ENCODE results near the gene CRHR1. TPM values are rescaled to one million over a fixed set of nuclear protein-coding genes. Genes with fewer than 3 reads are reported as not detected.

CRHR1 gene
- total RNA-seq, 1 experiment from 2014 or later, result not detected

GRCh38 chr17:45828582-45829133 is 44.5 kb downstream of the CRHR1 start:
- CTCF ChIA-PET, result no interaction called here
- BruUV-seq (replicated peaks), result no TSS peak

GRCh38 chr17:45833920-45834319 is 49.8 kb downstream of the CRHR1 start:
- no peak overlapping the region for H3K27ac ChIP-seq (ENCODE audit: low read length)
- ChIA-PET CTCF (no interaction called here), POLR2A (ENCODE audit: unreplicated experiment) (no interaction called here)
- H4K20me1 ChIP-seq (ENCODE audit: low read length), result no peaks in the 10 kb centered on the region
- no peak overlapping the region for H3K4me3 ChIP-seq (ENCODE audit: low read length)
- intact Hi-C loops (cut with micrococcal nuclease), result loop anchor here (5.0 kb wide), 1 partner anchor 617 kb away; no protein-coding TSS in a partner anchor
- H3K4me2 ChIP-seq (ENCODE audit: low read length), result no peak overlapping the region
- ATAC-seq, result no peak
- BruUV-seq (replicated peaks), result no TSS peak
- no peaks in the 10 kb centered on the region for H3K9me2 ChIP-seq (replicated peaks; ENCODE audit: low read length)
- DNase-seq, result no peak
- 0 out of 2 replicates have a peak, but pooled peaks cover 11% of the 10 kb centered on the region for H3K27me3 ChIP-seq (ENCODE audit: low read length)
- H3K9ac ChIP-seq (ENCODE audit: low read length), result no peak overlapping the region
- no peaks in the 10 kb centered on the region for H3K9me3 ChIP-seq (ENCODE audit: low read length)
- H3K36me3 ChIP-seq (ENCODE audit: low read depth, low read length), result no peaks in the 10 kb centered on the region
- no peaks in the 10 kb centered on the region for H3K79me2 ChIP-seq (ENCODE audit: low read length)
- H3K4me1 ChIP-seq (ENCODE audit: insufficient read depth, low read length), result 0 out of 2 replicates have a peak, but pooled peaks cover 4% of the 10 kb centered on the region
- no peak for TF ChIP-seq EZH2 (IDR thresholded peaks at IDR 0.05; ENCODE audit: low read length, unreplicated experiment)
- TF ChIP-seq CTCF (conservative IDR thresholded peaks at IDR 0.05; ENCODE audit: low read depth, low read length), result no peak
- no peak for TF ChIP-seq EZH2phosphoT487 (IDR thresholded peaks at IDR 0.05; ENCODE audit: borderline replicate concordance, low read length)
- no peaks in the 10 kb centered on the region for H3F3A ChIP-seq (ENCODE audit: low read length, unreplicated experiment)
- no peak overlapping the region for H2AFZ ChIP-seq (ENCODE audit: low read length)

More at GRCh38 chr17:45828582-45829133, 44.5 kb downstream of the CRHR1 start:
- H3K27ac ChIP-seq (ENCODE audit: low read length), result no peak overlapping the region
- DNase-seq (peak; percentile 22), ATAC-seq (no peak; the same call in 1 of the 2 replicates)
- H3K9me2 ChIP-seq (replicated peaks; ENCODE audit: low read length), result no peaks in the 10 kb centered on the region
- H2AFZ ChIP-seq (ENCODE audit: low read length), result no peak overlapping the region
- no peak overlapping the region for H3K4me3 ChIP-seq (ENCODE audit: low read length)
- H3F3A ChIP-seq (ENCODE audit: low read length, unreplicated experiment), result no peaks in the 10 kb centered on the region
- no peak overlapping the region for H3K9ac ChIP-seq (ENCODE audit: low read length)
- no peaks in the 10 kb centered on the region for H3K36me3 ChIP-seq (ENCODE audit: low read depth, low read length)
- 0 out of 2 replicates have a peak, but pooled peaks cover 4% of the 10 kb centered on the region for H3K4me1 ChIP-seq (ENCODE audit: insufficient read depth, low read length)
- H3K4me2 ChIP-seq (ENCODE audit: low read length), result no peak overlapping the region
- H3K9me3 ChIP-seq (ENCODE audit: low read length), result no peaks in the 10 kb centered on the region
- no peak; the same call in 1 of the 2 replicates for TF ChIP-seq CTCF (conservative IDR thresholded peaks at IDR 0.05; ENCODE audit: low read depth, low read length)
- no peak for TF ChIP-seq EZH2phosphoT487 (IDR thresholded peaks at IDR 0.05; ENCODE audit: borderline replicate concordance, low read length)
- no peak for TF ChIP-seq EZH2 (IDR thresholded peaks at IDR 0.05; ENCODE audit: low read length, unreplicated experiment)
- no peaks in the 10 kb centered on the region for H3K79me2 ChIP-seq (ENCODE audit: low read length)
- POLR2A ChIA-PET (ENCODE audit: unreplicated experiment), result interaction anchor here (0.7 kb wide), 1 partner anchor 32 kb away, joined by 4 read pairs; no protein-coding TSS in a partner anchor
- H3K27me3 ChIP-seq (ENCODE audit: low read length), result 0 out of 2 replicates have a peak, but pooled peaks cover 6% of the 10 kb centered on the region
- no peaks in the 10 kb centered on the region for H4K20me1 ChIP-seq (ENCODE audit: low read length)
- intact Hi-C loops (cut with micrococcal nuclease), result no loop called here

Measured in PC-3 (cell line).